HCT116 (cell line): ENCODE results near the gene KMO. TPM values are rescaled to one million over a fixed set of nuclear protein-coding genes. Genes with fewer than 3 reads are reported as not detected.

Source experiments
- ATAC-seq: fragments of 200-7000 bp; cut with Tn5 transposase; 2 replicates; pipeline ENCODE4 v1.9.1; 2020; ENCODE audit warnings: mild to moderate bottlenecking, moderate library complexity
- BruUV-seq: library from RNA; stranded (reverse); fragments of 400-500 nt; replicated peaks from 2 replicates; lab custom pipeline; 2021; lab: Mats Ljungman, UMichigan
- CTCF ChIA-PET: fragments of 300-600 bp; sonication (Branson Sonifier 250); formaldehyde crosslinking; loops from one replicate; lab custom pipeline; 2021; ENCODE audit warnings: antibody characterized with exemption; lab: Charles Lee
- POLR2A ChIA-PET: fragments of 300-600, 350-600 bp; sonication (Branson Sonifier 250); formaldehyde crosslinking; loops from one replicate; lab custom pipeline; 2021; ENCODE audit warnings: antibody characterized with exemption; lab: Charles Lee
- RAD21 ChIA-PET, 2 experiments: fragments of 300-600 bp; sonication (Branson Sonifier 250); formaldehyde crosslinking; loops; one replicate each; lab custom pipeline; 2023; ENCODE audit warnings: low total read pairs in 2 of 2; ENCODE audit not compliant: uncharacterized antibody in 2 of 2, unreplicated experiment in 2 of 2, low non-redundant PET in 1 of 2; lab: Charles Lee
- DNase-seq: peaks from one replicate; pipeline ENCODE4 v3.0.0-alpha.2; 2010; ENCODE audit warnings: low read depth, low spot score
- H2AFZ ChIP-seq: fragments of 200-600 bp; shearing (Covaris generic), sonication (generic); 2 replicates; pipeline ENCODE4 v1.6.1; 2017; ENCODE audit warnings: low read depth, mixed run types, mixed read lengths, antibody characterized with exemption, low read length; ENCODE audit not compliant: poor library complexity, severe bottlenecking
- H3K27ac ChIP-seq: 2 replicates; pipeline ENCODE4 v1.5.1; 2012; ENCODE audit warnings: low read depth, low read length
- H3K27me3 ChIP-seq: fragments of 200-600 bp; sonication (generic); 2 replicates; pipeline ENCODE4 v1.6.1; 2016; ENCODE audit warnings: mixed run types, low read length, mixed read lengths; ENCODE audit not compliant: insufficient read depth
- H3K36me3 ChIP-seq, 2 experiments: fragments of 200-500 bp in 1 of 2; fragments of 200-600 bp in 1 of 2; sonication (Bioruptor generic) in 1 of 2; sonication (generic) in 1 of 2; 2 replicates each; pipeline versions ENCODE4 v1.5.1 to v1.6.1; 2014 to 2016; ENCODE audit warnings: low read length in 2 of 2, inconsistent platforms in 1 of 2, mixed read lengths in 1 of 2, mixed run types in 1 of 2; ENCODE audit not compliant: insufficient read depth in 2 of 2, control insufficient read depth in 1 of 2
- H3K4me1 ChIP-seq, 2 experiments: fragments of 200-600 bp in 1 of 2; sonication (generic) in 1 of 2; 2 replicates each; pipeline versions ENCODE4 v1.5.1 to v1.6.1; 2012 to 2017; ENCODE audit warnings: low read length in 2 of 2, inconsistent platforms in 1 of 2, mild to moderate bottlenecking in 1 of 2, mixed read lengths in 1 of 2, mixed run types in 1 of 2, moderate library complexity in 1 of 2; ENCODE audit not compliant: insufficient read depth in 2 of 2, control insufficient read depth in 1 of 2
- H3K4me2 ChIP-seq: fragments of 200-600 bp; sonication (generic); 2 replicates; pipeline ENCODE4 v1.6.1; 2017; ENCODE audit warnings: mixed run types, low read length, mixed read lengths
- H3K4me3 ChIP-seq, 2 experiments: fragments of 200-600 bp in 1 of 2; sonication (generic) in 1 of 2; replicated peaks in 1 of 2; 2 replicates each; pipeline ENCODE4 v1.5.1; 2011 to 2016; ENCODE audit warnings: low read length in 2 of 2, control low read depth in 1 of 2, low read depth in 1 of 2, mild to moderate bottlenecking in 1 of 2, mixed read lengths in 1 of 2, mixed run types in 1 of 2
- H3K79me2 ChIP-seq: fragments of 200-600 bp; sonication (generic); 2 replicates; pipeline ENCODE4 v1.6.1; 2017; ENCODE audit warnings: mild to moderate bottlenecking, mixed run types, low read length, moderate library complexity, mixed read lengths; ENCODE audit not compliant: insufficient read depth
- H3K9ac ChIP-seq: fragments of 200-600 bp; sonication (generic); 2 replicates; pipeline ENCODE4 v1.6.1; 2016; ENCODE audit warnings: low read length, mixed read lengths
- H3K9me2 ChIP-seq: fragments of 200-600 bp; sonication (generic), shearing (Covaris generic); 2 replicates; pipeline ENCODE4 v1.6.1; 2017; ENCODE audit warnings: mixed run types, mild to moderate bottlenecking, moderate library complexity; ENCODE audit not compliant: insufficient read depth
- H3K9me3 ChIP-seq, 2 experiments: fragments of 200-500 bp in 1 of 2; fragments of 200-600 bp in 1 of 2; sonication (Bioruptor generic) in 1 of 2; sonication (generic) in 1 of 2; 2 replicates each; pipeline ENCODE4 v1.6.1; 2014 to 2017; ENCODE audit warnings: low read length in 2 of 2, mixed read lengths in 2 of 2, inconsistent platforms in 1 of 2, low read depth in 1 of 2, mild to moderate bottlenecking in 1 of 2, mixed run types in 1 of 2, moderate library complexity in 1 of 2; ENCODE audit not compliant: control insufficient read depth in 1 of 2, insufficient read depth in 1 of 2
- H4K20me1 ChIP-seq: fragments of 200-600 bp; sonication (generic), shearing (Covaris generic); 2 replicates; pipeline ENCODE4 v1.6.1; 2017; ENCODE audit warnings: mixed run types, mild to moderate bottlenecking, moderate library complexity; ENCODE audit not compliant: insufficient read depth
- ATF3 ChIP-seq: IDR thresholded peaks from 2 replicates; pipeline ENCODE4 v1.6.1; 2012
- CBX3 ChIP-seq: IDR thresholded peaks from 2 replicates; pipeline ENCODE4 v1.6.1; 2012; ENCODE audit warnings: low read depth
- CEBPB ChIP-seq: IDR thresholded peaks from 2 replicates; pipeline ENCODE4 v1.6.1; 2012; ENCODE audit warnings: low read depth
- EGR1 ChIP-seq: IDR thresholded peaks from 2 replicates; pipeline ENCODE4 v1.6.1; 2012; ENCODE audit warnings: low read depth
- ELF1 ChIP-seq: IDR thresholded peaks from 2 replicates; pipeline ENCODE4 v1.6.1; 2012; ENCODE audit warnings: low read depth, borderline replicate concordance
- EZH2 ChIP-seq: fragments of 200-600 bp; sonication (generic); IDR thresholded peaks from 2 replicates; pipeline ENCODE4 v1.6.1; 2017; ENCODE audit warnings: antibody characterized with exemption, mixed run types
- EZH2phosphoT487 ChIP-seq: fragments of 200-600 bp; IDR thresholded peaks from 2 replicates; pipeline ENCODE4 v1.6.1; 2018; ENCODE audit warnings: antibody characterized with exemption, borderline replicate concordance
- FOSL1 ChIP-seq: IDR thresholded peaks from 2 replicates; pipeline ENCODE4 v1.6.1; 2012; ENCODE audit warnings: low read depth
- JUND ChIP-seq: IDR thresholded peaks from 2 replicates; pipeline ENCODE4 v1.6.1; 2012
- POLR2A ChIP-seq: IDR thresholded peaks from 2 replicates; pipeline ENCODE4 v1.7.0; 2011; ENCODE audit warnings: borderline replicate concordance; ENCODE audit not compliant: insufficient read depth, insufficient read length; ENCODE audit errors: extremely low read depth
- POLR2AphosphoS5 ChIP-seq: IDR thresholded peaks from 2 replicates; pipeline ENCODE4 v1.6.1; 2011; ENCODE audit warnings: mild to moderate bottlenecking, low read depth, low read length, moderate library complexity
- RAD21 ChIP-seq: IDR thresholded peaks from 2 replicates; pipeline ENCODE4 v1.6.1; 2012; ENCODE audit warnings: low read depth, mild to moderate bottlenecking
- SIN3A ChIP-seq: IDR thresholded peaks from 2 replicates; pipeline ENCODE4 v1.6.1; 2012; ENCODE audit warnings: low read depth
- SRF ChIP-seq: IDR thresholded peaks from 2 replicates; pipeline ENCODE4 v1.6.1; 2012; ENCODE audit warnings: low read depth
- TCF7L2 ChIP-seq: IDR thresholded peaks from 2 replicates; pipeline ENCODE4 v1.7.0; 2011; ENCODE audit warnings: borderline replicate concordance, inconsistent platforms; ENCODE audit not compliant: insufficient read depth, insufficient read length; ENCODE audit errors: extremely low read depth
- YY1 ChIP-seq: IDR thresholded peaks from 2 replicates; pipeline ENCODE4 v1.6.1; 2011; ENCODE audit warnings: low read length, low read depth, moderate library complexity, mild to moderate bottlenecking; ENCODE audit not compliant: insufficient replicate concordance; ENCODE audit errors: extremely low read depth
- ZBTB33 ChIP-seq: IDR thresholded peaks from 2 replicates; pipeline ENCODE4 v1.6.1; 2011; ENCODE audit warnings: mild to moderate bottlenecking, low read length, moderate library complexity; ENCODE audit not compliant: insufficient replicate concordance; ENCODE audit errors: extremely low read depth
- ZFX ChIP-seq: fragments of 450-650 bp; IDR thresholded peaks from 2 replicates; pipeline ENCODE4 v1.6.1; 2017
- intact Hi-C: fragments of 100-400 bp; cut with micrococcal nuclease; formaldehyde crosslinking; loops from 2 replicates; pipeline ENCODE4 v1.10.0; 2022
- total RNA-seq: library from RNA; stranded (reverse); gene quantifications from one replicate; pipeline ENCODE4 v1.2.1, GENCODE V29; 2021; ENCODE audit not compliant: unreplicated experiment
- TF ChIP-seq, protein P1 (sequence below): IDR thresholded peaks from 2 replicates; pipeline ENCODE4 v1.6.1; 2012

KMO gene
- total RNA-seq, 1 experiment from 2014 or later = not detected

- TF ChIP-seq, protein P1, sequence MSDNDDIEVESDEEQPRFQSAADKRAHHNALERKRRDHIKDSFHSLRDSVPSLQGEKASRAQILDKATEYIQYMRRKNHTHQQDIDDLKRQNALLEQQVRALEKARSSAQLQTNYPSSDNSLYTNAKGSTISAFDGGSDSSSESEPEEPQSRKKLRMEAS = no peak
- TF ChIP-seq FOSL1 = no peak
- no peak for TF ChIP-seq ZBTB33
- no peak for TF ChIP-seq JUND
Measured at GRCh38 chr1:241637604-241638003, 105.4 kb downstream of the KMO start (continued).

GRCh38 chr1:241638099-241638682, 106.0 kb downstream of the KMO start:
- POLR2A ChIA-PET = no interaction called here
- intact Hi-C loops = no loop called here

More at GRCh38 chr1:241638099-241638682, 106.0 kb downstream of the KMO start:
- Histone ChIP-seq H3K9ac (no peak overlapping the region), H3K4me2 (no peak overlapping the region; the same call in 1 of the 2 replicates), H3K79me2 (peaks cover 21% of the 10 kb centered on the region; the same call in 1 of the 2 replicates), H3K4me3 (no peak overlapping the region), H4K20me1 (no peaks in the 10 kb centered on the region), H3K27ac (no peak overlapping the region), H3K36me3 (peaks cover 7 to 11% of the 10 kb centered on the region in 2 experiments; a peak in 3 of 4 replicates), H3K4me1 (peaks cover 5 to 29% of the 10 kb centered on the region in 2 experiments; a peak in 3 of 4 replicates), H3K27me3 (no peaks in the 10 kb centered on the region), H3K9me2 (no peaks in the 10 kb centered on the region), H2AFZ (no peak overlapping the region), H3K9me3 (no peaks in the 10 kb centered on the region)
- BruUV-seq = no TSS peak
- TF ChIP-seq EZH2phosphoT487 = no peak
- TF ChIP-seq, protein P1 = no peak
- TF ChIP-seq RAD21 = no peak
- no peak for TF ChIP-seq EGR1
- TF ChIP-seq EZH2 = no peak
- no peak for TF ChIP-seq SIN3A
- no peak for TF ChIP-seq CEBPB
- no peak for TF ChIP-seq SRF
- no peak for TF ChIP-seq POLR2AphosphoS5
- no peak for TF ChIP-seq TCF7L2
- TF ChIP-seq ZFX = no peak
- no peak for TF ChIP-seq YY1
- no peak for TF ChIP-seq CBX3
- no peak for TF ChIP-seq POLR2A
- no peak for TF ChIP-seq ATF3
- TF ChIP-seq FOSL1 = no peak
- TF ChIP-seq ELF1 = no peak
- TF ChIP-seq ZBTB33 = no peak
- no peak for TF ChIP-seq JUND
- RAD21 ChIA-PET = no interaction called here
- no peak for ATAC-seq
- DNase-seq = no peak
- CTCF ChIA-PET = no interaction called here
